ENCODE results near the gene NBAS. TPM values are rescaled to one million over a fixed set of nuclear protein-coding genes. Genes with fewer than 3 reads are reported as not detected.

Gene NBAS
- total and polyA plus RNA-seq, 10 of the 15 experiments (the other 5 are each of a cell fraction or from before 2014, with no cell fraction given), result 4.3 to 32.7 (median 20.8) TPM

- Histone ChIP-seq H3K27ac (ENCODE audit: control insufficient read depth, insufficient read depth) (0 out of 2 replicates have a peak overlapping the region, but pooled peaks have one; percentile 45), H3K79me2 (ENCODE audit: control insufficient read depth, insufficient read depth, low read length) (peaks cover 24% of the 10 kb centered on the region), H2AFZ (ENCODE audit: control insufficient read depth, low read depth, low read length) (peak overlapping the region; percentile 100), H3K9me3 (replicated peaks; ENCODE audit: control insufficient read depth, insufficient read depth, low read length) (no peaks in the 10 kb centered on the region), H3K36me3 (ENCODE audit: control insufficient read depth in 2 of 2, insufficient read depth in 2 of 2, low read length in 1 of 2) (no peaks in the 10 kb centered on the region), H4K20me1 (ENCODE audit: control insufficient read depth, insufficient read depth) (no peaks in the 10 kb centered on the region), H3K4me3 (peak overlapping the region; percentile 99), H3K27me3 (replicated peaks in 1 of 2; ENCODE audit: control insufficient read depth in 2 of 2, insufficient read depth in 2 of 2, low read length in 1 of 2) (no peaks in the 10 kb centered on the region), H3K9ac (ENCODE audit: control insufficient read depth, insufficient read depth, low read length) (peak overlapping the region; percentile 84), H3K4me1 (ENCODE audit: control insufficient read depth, insufficient read depth, low read length) (0 out of 2 replicates have a peak, but pooled peaks cover 3% of the 10 kb centered on the region), H3K4me2 (ENCODE audit: control insufficient read depth, insufficient read depth) (peak overlapping the region; percentile 81)
- RAD21 ChIA-PET (ENCODE audit: unreplicated experiment), result interaction anchor here (0.7 kb wide), 1 partner anchor 29 kb away, joined by 3 read pairs; no protein-coding TSS in a partner anchor
- DNase-seq (ENCODE audit: low read depth, low spot score) (no peak), ATAC-seq (peak; percentile 16), FAIRE-seq (no peak)
- SMC1A ChIA-PET (ENCODE audit: uncharacterized antibody, unreplicated experiment), result interaction anchor here (1.3 kb wide), 1 partner anchor 15 kb away, joined by 3 read pairs; no protein-coding TSS in a partner anchor
- CTCF ChIA-PET, result interaction anchor here (0.8 to 4.7 kb wide), 7 partner anchors 8 to 32 kb away, joined by 3 to 26 read pairs (median 5); no protein-coding TSS in a partner anchor
- 30% methylated on average over 13 of the region's 13 CpGs for WGBS (ENCODE audit: insufficient coverage, insufficient replicate concordance, low lambda C conversion rate, missing lambda C conversion rate)
- intact Hi-C loops (cut with micrococcal nuclease; ENCODE audit: unreplicated experiment) (no loop called here), in situ Hi-C loops (cut with MboI) (no loop called here)
- POLR2A ChIA-PET, result interaction anchor here (1.0 to 1.7 kb wide), 2 partner anchors 8 to 33 kb away, joined by 3 to 6 read pairs; no protein-coding TSS in a partner anchor
- no TSS peak for BruUV-seq (replicated peaks)
- TF ChIP-seq MYB (IDR thresholded peaks at IDR 0.05; ENCODE audit: borderline replicate concordance, low read depth, low read length) (no peak), SPI1 (IDR thresholded peaks at IDR 0.05; ENCODE audit: borderline replicate concordance, insufficient read depth, low read depth, low read length) (no peak), RAD21 (IDR thresholded peaks at IDR 0.05; ENCODE audit: insufficient read depth, low read depth, low read length) (no peak), PAX8 (IDR thresholded peaks at IDR 0.05) (no peak), ETV6 (conservative IDR thresholded peaks at IDR 0.05 in 1 of 2, IDR thresholded peaks at IDR 0.05 in 1 of 2; ENCODE audit: borderline replicate concordance in 1 of 2, low read depth in 1 of 2) (no peak), SRF (IDR thresholded peaks at IDR 0.05; ENCODE audit: low read depth in 2 of 2, low read length in 2 of 2) (no peak)
- TF ChIP-seq, protein P1, sequence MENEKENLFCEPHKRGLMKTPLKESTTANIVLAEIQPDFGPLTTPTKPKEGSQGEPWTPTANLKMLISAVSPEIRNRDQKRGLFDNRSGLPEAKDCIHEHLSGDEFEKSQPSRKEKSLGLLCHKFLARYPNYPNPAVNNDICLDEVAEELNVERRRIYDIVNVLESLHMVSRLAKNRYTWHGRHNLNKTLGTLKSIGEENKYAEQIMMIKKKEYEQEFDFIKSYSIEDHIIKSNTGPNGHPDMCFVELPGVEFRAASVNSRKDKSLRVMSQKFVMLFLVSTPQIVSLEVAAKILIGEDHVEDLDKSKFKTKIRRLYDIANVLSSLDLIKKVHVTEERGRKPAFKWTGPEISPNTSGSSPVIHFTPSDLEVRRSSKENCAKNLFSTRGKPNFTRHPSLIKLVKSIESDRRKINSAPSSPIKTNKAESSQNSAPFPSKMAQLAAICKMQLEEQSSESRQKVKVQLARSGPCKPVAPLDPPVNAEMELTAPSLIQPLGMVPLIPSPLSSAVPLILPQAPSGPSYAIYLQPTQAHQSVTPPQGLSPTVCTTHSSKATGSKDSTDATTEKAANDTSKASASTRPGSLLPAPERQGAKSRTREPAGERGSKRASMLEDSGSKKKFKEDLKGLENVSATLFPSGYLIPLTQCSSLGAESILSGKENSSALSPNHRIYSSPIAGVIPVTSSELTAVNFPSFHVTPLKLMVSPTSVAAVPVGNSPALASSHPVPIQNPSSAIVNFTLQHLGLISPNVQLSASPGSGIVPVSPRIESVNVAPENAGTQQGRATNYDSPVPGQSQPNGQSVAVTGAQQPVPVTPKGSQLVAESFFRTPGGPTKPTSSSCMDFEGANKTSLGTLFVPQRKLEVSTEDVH (IDR thresholded peaks at IDR 0.05; ENCODE audit: low read depth, partially characterized antibody), result no peak
- TF ChIP-seq, protein P2, sequence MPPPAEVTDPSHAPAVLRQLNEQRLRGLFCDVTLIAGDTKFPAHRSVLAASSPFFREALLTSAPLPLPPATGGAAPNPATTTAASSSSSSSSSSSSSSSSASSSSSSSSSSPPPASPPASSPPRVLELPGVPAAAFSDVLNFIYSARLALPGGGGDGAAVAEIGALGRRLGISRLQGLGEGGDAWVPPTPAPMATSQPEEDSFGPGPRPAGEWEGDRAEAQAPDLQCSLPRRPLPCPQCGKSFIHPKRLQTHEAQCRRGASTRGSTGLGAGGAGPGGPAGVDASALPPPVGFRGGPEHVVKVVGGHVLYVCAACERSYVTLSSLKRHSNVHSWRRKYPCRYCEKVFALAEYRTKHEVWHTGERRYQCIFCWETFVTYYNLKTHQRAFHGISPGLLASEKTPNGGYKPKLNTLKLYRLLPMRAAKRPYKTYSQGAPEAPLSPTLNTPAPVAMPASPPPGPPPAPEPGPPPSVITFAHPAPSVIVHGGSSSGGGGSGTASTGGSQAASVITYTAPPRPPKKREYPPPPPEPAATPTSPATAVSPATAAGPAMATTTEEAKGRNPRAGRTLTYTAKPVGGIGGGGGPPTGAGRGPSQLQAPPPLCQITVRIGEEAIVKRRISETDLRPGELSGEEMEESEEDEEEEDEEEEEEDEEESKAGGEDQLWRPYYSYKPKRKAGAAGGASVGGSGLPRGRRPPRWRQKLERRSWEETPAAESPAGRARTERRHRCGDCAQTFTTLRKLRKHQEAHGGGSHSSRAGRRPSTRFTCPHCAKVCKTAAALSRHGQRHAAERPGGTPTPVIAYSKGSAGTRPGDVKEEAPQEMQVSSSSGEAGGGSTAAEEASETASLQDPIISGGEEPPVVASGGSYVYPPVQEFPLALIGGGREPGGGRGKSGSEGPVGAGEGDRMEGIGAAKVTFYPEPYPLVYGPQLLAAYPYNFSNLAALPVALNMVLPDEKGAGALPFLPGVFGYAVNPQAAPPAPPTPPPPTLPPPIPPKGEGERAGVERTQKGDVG (CRISPR knock-in tag; IDR thresholded peaks at IDR 0.05), result no peak
- TF ChIP-seq, protein P3, sequence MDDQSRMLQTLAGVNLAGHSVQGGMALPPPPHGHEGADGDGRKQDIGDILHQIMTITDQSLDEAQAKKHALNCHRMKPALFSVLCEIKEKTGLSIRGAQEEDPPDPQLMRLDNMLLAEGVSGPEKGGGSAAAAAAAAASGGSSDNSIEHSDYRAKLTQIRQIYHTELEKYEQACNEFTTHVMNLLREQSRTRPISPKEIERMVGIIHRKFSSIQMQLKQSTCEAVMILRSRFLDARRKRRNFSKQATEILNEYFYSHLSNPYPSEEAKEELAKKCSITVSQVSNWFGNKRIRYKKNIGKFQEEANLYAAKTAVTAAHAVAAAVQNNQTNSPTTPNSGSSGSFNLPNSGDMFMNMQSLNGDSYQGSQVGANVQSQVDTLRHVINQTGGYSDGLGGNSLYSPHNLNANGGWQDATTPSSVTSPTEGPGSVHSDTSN (IDR thresholded peaks at IDR 0.05; ENCODE audit: insufficient replicate concordance, low read depth, low read length), result no peak
- TF ChIP-seq, protein P4, sequence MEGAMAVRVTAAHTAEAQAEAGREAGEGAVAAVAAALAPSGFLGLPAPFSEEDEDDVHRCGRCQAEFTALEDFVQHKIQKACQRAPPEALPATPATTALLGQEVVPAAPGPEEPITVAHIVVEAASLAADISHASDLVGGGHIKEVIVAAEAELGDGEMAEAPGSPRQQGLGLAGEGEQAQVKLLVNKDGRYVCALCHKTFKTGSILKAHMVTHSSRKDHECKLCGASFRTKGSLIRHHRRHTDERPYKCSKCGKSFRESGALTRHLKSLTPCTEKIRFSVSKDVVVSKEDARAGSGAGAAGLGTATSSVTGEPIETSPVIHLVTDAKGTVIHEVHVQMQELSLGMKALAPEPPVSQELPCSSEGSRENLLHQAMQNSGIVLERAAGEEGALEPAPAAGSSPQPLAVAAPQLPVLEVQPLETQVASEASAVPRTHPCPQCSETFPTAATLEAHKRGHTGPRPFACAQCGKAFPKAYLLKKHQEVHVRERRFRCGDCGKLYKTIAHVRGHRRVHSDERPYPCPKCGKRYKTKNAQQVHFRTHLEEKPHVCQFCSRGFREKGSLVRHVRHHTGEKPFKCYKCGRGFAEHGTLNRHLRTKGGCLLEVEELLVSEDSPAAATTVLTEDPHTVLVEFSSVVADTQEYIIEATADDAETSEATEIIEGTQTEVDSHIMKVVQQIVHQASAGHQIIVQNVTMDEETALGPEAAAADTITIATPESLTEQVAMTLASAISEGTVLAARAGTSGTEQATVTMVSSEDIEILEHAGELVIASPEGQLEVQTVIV (IDR thresholded peaks at IDR 0.05; ENCODE audit: borderline replicate concordance, partially characterized antibody), result no peak
These were observed 625 bp upstream of the NBAS start for GRCh38 chr2:15561574-15562344.

All from GM12878 (cell line).